Epithelial cell of proximal tubule (primary cell): ENCODE results near the gene SEC16A. TPM values are rescaled to one million over a fixed set of nuclear protein-coding genes. Genes with fewer than 3 reads are reported as not detected.

Experiments
- DNase-seq: peaks from one replicate; pipeline ENCODE4 v3.0.0-alpha.2; 2011; ENCODE audit warnings: low read depth
- H3K4me3 ChIP-seq: 2 replicates; pipeline ENCODE4 v1.5.1; 2011; ENCODE audit warnings: low read depth, mild to moderate bottlenecking, low read length
- CTCF ChIP-seq: conservative IDR thresholded peaks from 2 replicates; pipeline ENCODE4 v1.5.1; 2012; ENCODE audit warnings: low read depth, mild to moderate bottlenecking, low read length
- total RNA-seq: library from RNA; depleted of rRNA; stranded (reverse); fragments of >200 nt; gene quantifications from 2 replicates; pipeline ENCODE4 v1.2.3, GENCODE V29; 2015

Gene SEC16A
- total RNA-seq, 1 donor from 2014 or later = 41.7 TPM

- no peak overlapping the region for H3K4me3 ChIP-seq
- no peak for TF ChIP-seq CTCF
- DNase-seq = no peak
These were observed 12.5 kb upstream of the SEC16A start for GRCh38 chr9:136495238-136495800.

- no peak overlapping the region for H3K4me3 ChIP-seq
- DNase-seq = no peak
- no peak for TF ChIP-seq CTCF
These were observed 11.8 kb upstream of the SEC16A start for GRCh38 chr9:136494531-136495215.

GRCh38 chr9:136494012-136494411 lies 11.2 kb upstream of the SEC16A start:
- TF ChIP-seq CTCF = no peak
- H3K4me3 ChIP-seq = no peak overlapping the region
- DNase-seq = no peak

- no peak for TF ChIP-seq CTCF
- DNase-seq = no peak
- no peak overlapping the region for H3K4me3 ChIP-seq
These were observed 10.7 kb upstream of the SEC16A start for GRCh38 chr9:136493567-136493971.

GRCh38 chr9:136492978-136493522 lies 10.2 kb upstream of the SEC16A start:
- H3K4me3 ChIP-seq = no peak overlapping the region
- TF ChIP-seq CTCF = no peak
- no peak for DNase-seq

GRCh38 chr9:136489731-136490130 lies 6.9 kb upstream of the SEC16A start:
- no peak overlapping the region for H3K4me3 ChIP-seq
- TF ChIP-seq CTCF = no peak
- DNase-seq = no peak
